Uterus (tissue), 2 donors: ENCODE data around the gene SMAP1.

Experiments
- POLR2A ChIP-seq, 2 donors: fragments of 450-650 bp; IDR thresholded peaks; one replicate each; pipeline ENCODE4 v1.6.1; 2016; ENCODE audit warnings: antibody characterized with exemption in 2 of 2, mild to moderate bottlenecking in 1 of 2, moderate library complexity in 1 of 2
- TF ChIP-seq, protein P1 (sequence below), 4 experiments: fragments of 200-600 bp in 2 of 4; fragments of 450-650 bp in 2 of 4; sonication (generic) in 2 of 4; IDR thresholded peaks; one replicate each; pipeline ENCODE4 v1.5.1; 2016 to 2019; ENCODE audit warnings: antibody characterized with exemption in 4 of 4, mild to moderate bottlenecking in 2 of 4, moderate library complexity in 1 of 4

DNA sequence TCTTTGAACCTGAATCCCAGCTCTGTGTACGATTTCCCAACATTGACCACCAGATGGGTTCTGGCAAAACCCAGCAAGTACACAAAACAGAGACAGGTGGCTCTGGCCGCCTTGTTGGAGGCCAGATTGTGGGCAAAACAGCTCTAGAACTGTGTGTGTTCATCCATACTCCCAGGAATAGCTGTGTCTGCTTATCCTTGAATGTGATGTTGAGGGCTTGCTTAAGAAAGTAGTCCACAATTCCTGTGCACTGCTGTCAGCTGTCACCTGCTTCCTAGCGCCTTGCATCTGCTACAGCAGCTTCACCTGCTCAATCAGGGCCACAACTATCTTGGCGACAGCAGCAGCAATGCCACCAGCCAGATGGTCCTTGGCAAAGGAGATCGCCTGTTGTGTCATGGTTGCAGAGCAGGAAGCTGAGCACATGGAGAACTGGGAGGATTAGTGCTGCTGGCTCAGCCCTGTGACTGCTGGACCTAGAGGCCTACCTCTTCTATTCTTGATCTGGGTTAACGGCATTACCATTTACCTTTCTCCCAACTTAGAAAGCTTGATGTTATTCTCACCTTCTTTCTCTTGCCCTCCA is 3.7 kb upstream of the SMAP1 start:
- TF ChIP-seq, protein P1, sequence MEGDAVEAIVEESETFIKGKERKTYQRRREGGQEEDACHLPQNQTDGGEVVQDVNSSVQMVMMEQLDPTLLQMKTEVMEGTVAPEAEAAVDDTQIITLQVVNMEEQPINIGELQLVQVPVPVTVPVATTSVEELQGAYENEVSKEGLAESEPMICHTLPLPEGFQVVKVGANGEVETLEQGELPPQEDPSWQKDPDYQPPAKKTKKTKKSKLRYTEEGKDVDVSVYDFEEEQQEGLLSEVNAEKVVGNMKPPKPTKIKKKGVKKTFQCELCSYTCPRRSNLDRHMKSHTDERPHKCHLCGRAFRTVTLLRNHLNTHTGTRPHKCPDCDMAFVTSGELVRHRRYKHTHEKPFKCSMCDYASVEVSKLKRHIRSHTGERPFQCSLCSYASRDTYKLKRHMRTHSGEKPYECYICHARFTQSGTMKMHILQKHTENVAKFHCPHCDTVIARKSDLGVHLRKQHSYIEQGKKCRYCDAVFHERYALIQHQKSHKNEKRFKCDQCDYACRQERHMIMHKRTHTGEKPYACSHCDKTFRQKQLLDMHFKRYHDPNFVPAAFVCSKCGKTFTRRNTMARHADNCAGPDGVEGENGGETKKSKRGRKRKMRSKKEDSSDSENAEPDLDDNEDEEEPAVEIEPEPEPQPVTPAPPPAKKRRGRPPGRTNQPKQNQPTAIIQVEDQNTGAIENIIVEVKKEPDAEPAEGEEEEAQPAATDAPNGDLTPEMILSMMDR (IDR thresholded peaks at IDR 0.05), result no peak
- TF ChIP-seq POLR2A (IDR thresholded peaks at IDR 0.05), result no peak
